ENCODE results near the gene VWA1. TPM values are rescaled to one million over a fixed set of nuclear protein-coding genes. Genes with fewer than 3 reads are reported as not detected.

The VWA1 gene
- total RNA-seq, 1 experiment from 2014 or later, result 858 TPM

DNA sequence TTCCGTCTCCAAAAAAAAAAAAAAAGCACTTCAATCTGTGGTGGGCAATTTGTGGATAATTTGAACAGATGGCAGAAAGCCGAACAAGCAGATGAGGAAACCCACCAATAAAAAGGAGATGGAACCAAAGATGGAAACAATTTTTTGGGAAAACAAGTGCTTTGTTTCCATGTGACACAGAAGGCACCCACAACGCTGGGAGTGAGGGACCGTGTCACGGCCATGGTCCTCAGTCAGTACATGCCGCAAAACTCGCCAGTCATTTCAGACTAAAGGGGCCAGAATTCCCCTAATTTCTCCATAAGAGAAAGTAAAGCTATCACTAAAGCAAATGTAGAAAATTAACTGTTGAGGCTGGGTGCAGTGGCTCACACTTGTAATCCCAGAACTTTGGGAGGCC, 41.4 kb upstream of the VWA1 start:
- TF ChIP-seq, protein P1, sequence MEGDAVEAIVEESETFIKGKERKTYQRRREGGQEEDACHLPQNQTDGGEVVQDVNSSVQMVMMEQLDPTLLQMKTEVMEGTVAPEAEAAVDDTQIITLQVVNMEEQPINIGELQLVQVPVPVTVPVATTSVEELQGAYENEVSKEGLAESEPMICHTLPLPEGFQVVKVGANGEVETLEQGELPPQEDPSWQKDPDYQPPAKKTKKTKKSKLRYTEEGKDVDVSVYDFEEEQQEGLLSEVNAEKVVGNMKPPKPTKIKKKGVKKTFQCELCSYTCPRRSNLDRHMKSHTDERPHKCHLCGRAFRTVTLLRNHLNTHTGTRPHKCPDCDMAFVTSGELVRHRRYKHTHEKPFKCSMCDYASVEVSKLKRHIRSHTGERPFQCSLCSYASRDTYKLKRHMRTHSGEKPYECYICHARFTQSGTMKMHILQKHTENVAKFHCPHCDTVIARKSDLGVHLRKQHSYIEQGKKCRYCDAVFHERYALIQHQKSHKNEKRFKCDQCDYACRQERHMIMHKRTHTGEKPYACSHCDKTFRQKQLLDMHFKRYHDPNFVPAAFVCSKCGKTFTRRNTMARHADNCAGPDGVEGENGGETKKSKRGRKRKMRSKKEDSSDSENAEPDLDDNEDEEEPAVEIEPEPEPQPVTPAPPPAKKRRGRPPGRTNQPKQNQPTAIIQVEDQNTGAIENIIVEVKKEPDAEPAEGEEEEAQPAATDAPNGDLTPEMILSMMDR (IDR thresholded peaks at IDR 0.05), result no peak
- TF ChIP-seq POLR2AphosphoS5 (IDR thresholded peaks at IDR 0.05; ENCODE audit: low read depth, low read length), result no peak
- no peak for TF ChIP-seq TCF7L2 (IDR thresholded peaks at IDR 0.05; ENCODE audit: low read depth, low read length)
- TF ChIP-seq, protein P2, sequence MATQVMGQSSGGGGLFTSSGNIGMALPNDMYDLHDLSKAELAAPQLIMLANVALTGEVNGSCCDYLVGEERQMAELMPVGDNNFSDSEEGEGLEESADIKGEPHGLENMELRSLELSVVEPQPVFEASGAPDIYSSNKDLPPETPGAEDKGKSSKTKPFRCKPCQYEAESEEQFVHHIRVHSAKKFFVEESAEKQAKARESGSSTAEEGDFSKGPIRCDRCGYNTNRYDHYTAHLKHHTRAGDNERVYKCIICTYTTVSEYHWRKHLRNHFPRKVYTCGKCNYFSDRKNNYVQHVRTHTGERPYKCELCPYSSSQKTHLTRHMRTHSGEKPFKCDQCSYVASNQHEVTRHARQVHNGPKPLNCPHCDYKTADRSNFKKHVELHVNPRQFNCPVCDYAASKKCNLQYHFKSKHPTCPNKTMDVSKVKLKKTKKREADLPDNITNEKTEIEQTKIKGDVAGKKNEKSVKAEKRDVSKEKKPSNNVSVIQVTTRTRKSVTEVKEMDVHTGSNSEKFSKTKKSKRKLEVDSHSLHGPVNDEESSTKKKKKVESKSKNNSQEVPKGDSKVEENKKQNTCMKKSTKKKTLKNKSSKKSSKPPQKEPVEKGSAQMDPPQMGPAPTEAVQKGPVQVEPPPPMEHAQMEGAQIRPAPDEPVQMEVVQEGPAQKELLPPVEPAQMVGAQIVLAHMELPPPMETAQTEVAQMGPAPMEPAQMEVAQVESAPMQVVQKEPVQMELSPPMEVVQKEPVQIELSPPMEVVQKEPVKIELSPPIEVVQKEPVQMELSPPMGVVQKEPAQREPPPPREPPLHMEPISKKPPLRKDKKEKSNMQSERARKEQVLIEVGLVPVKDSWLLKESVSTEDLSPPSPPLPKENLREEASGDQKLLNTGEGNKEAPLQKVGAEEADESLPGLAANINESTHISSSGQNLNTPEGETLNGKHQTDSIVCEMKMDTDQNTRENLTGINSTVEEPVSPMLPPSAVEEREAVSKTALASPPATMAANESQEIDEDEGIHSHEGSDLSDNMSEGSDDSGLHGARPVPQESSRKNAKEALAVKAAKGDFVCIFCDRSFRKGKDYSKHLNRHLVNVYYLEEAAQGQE (IDR thresholded peaks at IDR 0.05; ENCODE audit: insufficient read depth in 1 of 2, low read depth in 2 of 2, low read length in 1 of 2), result no peak
- no peak for TF ChIP-seq SIN3A (IDR thresholded peaks at IDR 0.05; ENCODE audit: borderline replicate concordance, insufficient read depth, low read depth, low read length)
- no TSS peak for BruUV-seq (replicated peaks)
- Histone ChIP-seq H3K36me3 (ENCODE audit: control insufficient read depth, insufficient read depth, low read length) (peaks cover 32% of the 10 kb centered on the region), H3K27ac (ENCODE audit: low read length) (no peak overlapping the region), H3K27me3 (ENCODE audit: control insufficient read depth, insufficient read depth, low read length) (no peaks in the 10 kb centered on the region), H3K4me3 (ENCODE audit: low read depth in 2 of 2, low read length in 2 of 2) (no peak overlapping the region), H3K9me3 (ENCODE audit: control insufficient read depth, insufficient read depth, low read depth, low read length) (no peaks in the 10 kb centered on the region), H3K4me1 (ENCODE audit: control insufficient read depth, insufficient read depth, low read length) (peaks cover 10% of the 10 kb centered on the region)
- CTCF ChIA-PET, result no interaction called here
- ATAC-seq (no peak), DNase-seq (ENCODE audit: low read depth, low spot score) (no peak)
- in situ Hi-C loops (cut with HindIII; ENCODE audit: low pct_unique_long_range_greater_than_20kb, low sequenced_read_pairs) (no loop called here), intact Hi-C loops (cut with micrococcal nuclease; ENCODE audit: unreplicated experiment) (no loop called here)
- POLR2A ChIA-PET, result interaction anchor here (0.7 kb wide), 1 partner anchor 20 kb away, joined by 4 read pairs; no protein-coding TSS in a partner anchor

DNA sequence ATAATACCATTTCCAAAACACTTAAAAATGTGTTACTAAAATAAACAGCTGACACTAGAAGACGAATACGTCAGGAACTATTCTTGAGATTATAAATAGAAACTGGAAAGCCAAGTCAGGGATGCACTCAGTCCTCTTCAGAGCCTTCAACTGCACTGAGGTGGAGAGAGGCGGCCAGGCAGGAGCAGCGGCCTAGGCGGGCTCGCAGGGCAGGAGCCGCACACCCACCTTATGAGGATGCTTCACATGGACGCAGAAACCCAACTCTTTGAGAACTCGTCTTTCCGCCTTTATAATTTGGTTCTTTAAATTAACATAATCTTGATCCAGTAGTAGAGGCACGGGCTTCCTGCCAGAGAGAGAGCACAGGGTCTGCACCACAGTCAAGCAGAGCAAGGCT, 40.3 kb upstream of the VWA1 start:
- peaks cover 30% of the 10 kb centered on the region for H3K36me3 ChIP-seq (ENCODE audit: control insufficient read depth, insufficient read depth, low read length)

More for the DNA sequence above, 40.3 kb upstream of the VWA1 start:
- DNase-seq (ENCODE audit: low read depth, low spot score), result no peak
- CTCF ChIA-PET, result no interaction called here
- peaks cover 10% of the 10 kb centered on the region for H3K4me1 ChIP-seq (ENCODE audit: control insufficient read depth, insufficient read depth, low read length)
- no peak overlapping the region for H3K4me3 ChIP-seq (ENCODE audit: low read depth in 2 of 2, low read length in 2 of 2)
- no peaks in the 10 kb centered on the region for H3K27me3 ChIP-seq (ENCODE audit: control insufficient read depth, insufficient read depth, low read length)
- H3K9me3 ChIP-seq (ENCODE audit: control insufficient read depth, insufficient read depth, low read depth, low read length), result no peaks in the 10 kb centered on the region
- POLR2A ChIA-PET, result no interaction called here
- TF ChIP-seq, protein P2 (IDR thresholded peaks at IDR 0.05; ENCODE audit: insufficient read depth in 1 of 2, low read depth in 2 of 2, low read length in 1 of 2), result no peak
- no peak for TF ChIP-seq TCF7L2 (IDR thresholded peaks at IDR 0.05; ENCODE audit: low read depth, low read length)
- no peak for TF ChIP-seq POLR2AphosphoS5 (IDR thresholded peaks at IDR 0.05; ENCODE audit: low read depth, low read length)
- TF ChIP-seq, protein P1 (IDR thresholded peaks at IDR 0.05), result no peak
- no peak for TF ChIP-seq SIN3A (IDR thresholded peaks at IDR 0.05; ENCODE audit: borderline replicate concordance, insufficient read depth, low read depth, low read length)
- no peak overlapping the region for H3K27ac ChIP-seq (ENCODE audit: low read length)
- in situ Hi-C loops (cut with HindIII; ENCODE audit: low pct_unique_long_range_greater_than_20kb, low sequenced_read_pairs), result no loop called here
- intact Hi-C loops (cut with micrococcal nuclease; ENCODE audit: unreplicated experiment), result no loop called here
- ATAC-seq, result no peak
- TSS peak; percentile 23 for BruUV-seq (replicated peaks)
